ENCODE data around the gene IL11RA.

The IL11RA gene

DNA sequence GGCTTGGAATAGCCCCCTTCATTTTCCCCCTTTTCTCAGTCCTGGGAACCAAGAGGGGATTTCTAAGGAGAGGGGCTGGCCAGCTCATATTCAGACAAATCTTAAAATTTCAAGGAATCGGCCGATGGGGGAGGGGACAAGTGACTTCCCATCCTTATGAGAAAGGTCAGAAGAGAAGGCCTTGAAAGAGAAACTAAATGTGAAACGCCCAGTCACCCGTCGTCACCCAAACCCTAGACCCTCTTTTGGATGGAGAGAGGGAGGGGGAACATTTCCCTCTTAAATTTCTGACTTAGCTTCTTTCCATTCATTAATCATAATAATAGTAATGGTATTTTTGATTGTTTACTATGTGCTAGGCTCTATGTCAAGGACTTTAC lies 39.9 kb downstream of the IL11RA start:
- H3K4me1 ChIP-seq (ENCODE audit: low read depth, poor library complexity, severe bottlenecking): no peaks in the 10 kb centered on the region
- H3K27me3 ChIP-seq (ENCODE audit: insufficient read depth, low read depth): no peaks in the 10 kb centered on the region
- TF ChIP-seq, protein P1, sequence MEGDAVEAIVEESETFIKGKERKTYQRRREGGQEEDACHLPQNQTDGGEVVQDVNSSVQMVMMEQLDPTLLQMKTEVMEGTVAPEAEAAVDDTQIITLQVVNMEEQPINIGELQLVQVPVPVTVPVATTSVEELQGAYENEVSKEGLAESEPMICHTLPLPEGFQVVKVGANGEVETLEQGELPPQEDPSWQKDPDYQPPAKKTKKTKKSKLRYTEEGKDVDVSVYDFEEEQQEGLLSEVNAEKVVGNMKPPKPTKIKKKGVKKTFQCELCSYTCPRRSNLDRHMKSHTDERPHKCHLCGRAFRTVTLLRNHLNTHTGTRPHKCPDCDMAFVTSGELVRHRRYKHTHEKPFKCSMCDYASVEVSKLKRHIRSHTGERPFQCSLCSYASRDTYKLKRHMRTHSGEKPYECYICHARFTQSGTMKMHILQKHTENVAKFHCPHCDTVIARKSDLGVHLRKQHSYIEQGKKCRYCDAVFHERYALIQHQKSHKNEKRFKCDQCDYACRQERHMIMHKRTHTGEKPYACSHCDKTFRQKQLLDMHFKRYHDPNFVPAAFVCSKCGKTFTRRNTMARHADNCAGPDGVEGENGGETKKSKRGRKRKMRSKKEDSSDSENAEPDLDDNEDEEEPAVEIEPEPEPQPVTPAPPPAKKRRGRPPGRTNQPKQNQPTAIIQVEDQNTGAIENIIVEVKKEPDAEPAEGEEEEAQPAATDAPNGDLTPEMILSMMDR (conservative IDR thresholded peaks at IDR 0.05; ENCODE audit: low read depth, low read length): no peak
- H3K79me2 ChIP-seq (ENCODE audit: insufficient read depth, low read depth): no peaks in the 10 kb centered on the region
- H3K27ac ChIP-seq: no peak overlapping the region
- H4K20me1 ChIP-seq (ENCODE audit: insufficient read depth): no peaks in the 10 kb centered on the region
- H2AFZ ChIP-seq (ENCODE audit: low read depth): no peak overlapping the region
- no peak overlapping the region for H3K4me2 ChIP-seq
- H3K36me3 ChIP-seq (ENCODE audit: insufficient read depth): no peaks in the 10 kb centered on the region
- no peak overlapping the region for H3K9ac ChIP-seq
- H3K4me3 ChIP-seq (IDR thresholded peaks at IDR 0.05; ENCODE audit: insufficient read depth, low read depth, low read length): no peak overlapping the region

DNA sequence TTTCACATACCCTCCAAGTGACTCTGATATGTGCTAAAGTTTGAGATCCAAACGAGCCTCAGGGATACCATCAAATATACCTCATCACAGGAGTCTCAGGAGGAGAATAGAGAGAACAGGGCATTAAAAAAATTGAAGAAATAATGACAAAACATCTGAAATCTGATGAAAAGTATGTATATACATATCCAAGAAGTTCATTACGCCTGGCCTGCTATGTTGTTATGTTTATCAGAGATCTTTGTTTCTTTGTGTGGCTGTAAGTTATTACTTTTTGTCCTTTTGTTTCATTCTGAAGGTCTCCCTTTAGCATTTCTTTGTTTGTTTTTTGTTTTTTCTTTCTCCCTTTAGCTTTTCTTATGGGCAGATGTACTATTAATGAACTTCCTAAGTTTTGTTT lies 41.6 kb downstream of the IL11RA start:
- H3K9ac ChIP-seq: no peak overlapping the region

DNA sequence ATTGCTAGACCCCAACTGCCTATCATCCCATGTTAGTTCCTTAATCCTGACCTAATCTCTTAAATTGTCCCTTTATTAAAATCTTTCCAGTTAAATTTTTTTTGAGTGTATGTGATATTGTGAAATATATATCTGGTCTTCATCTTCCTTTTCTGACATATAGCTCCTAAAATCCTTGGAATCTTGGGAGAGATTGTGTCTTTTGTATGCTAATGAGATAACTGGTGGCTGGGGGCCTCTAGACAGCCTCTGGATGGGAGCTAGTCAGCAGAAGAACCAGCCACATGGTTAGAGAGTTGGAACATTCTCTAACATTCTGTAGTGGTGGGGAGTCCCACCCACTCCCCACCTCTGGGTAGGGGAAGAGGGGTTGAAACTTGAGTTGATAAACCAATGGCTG lies 42.8 kb downstream of the IL11RA start:
- Histone ChIP-seq H3K79me2 (ENCODE audit: insufficient read depth, low read depth) (no peaks in the 10 kb centered on the region), H3K9ac (no peak overlapping the region), H4K20me1 (ENCODE audit: insufficient read depth) (no peaks in the 10 kb centered on the region), H3K4me2 (no peak overlapping the region), H3K4me3 (IDR thresholded peaks at IDR 0.05; ENCODE audit: insufficient read depth, low read depth, low read length) (no peak overlapping the region), H2AFZ (ENCODE audit: low read depth) (no peak overlapping the region), H3K27ac (no peak overlapping the region), H3K27me3 (ENCODE audit: insufficient read depth, low read depth) (no peaks in the 10 kb centered on the region), H3K36me3 (ENCODE audit: insufficient read depth) (no peaks in the 10 kb centered on the region), H3K4me1 (ENCODE audit: low read depth, poor library complexity, severe bottlenecking) (no peaks in the 10 kb centered on the region)
- TF ChIP-seq, protein P1 (conservative IDR thresholded peaks at IDR 0.05; ENCODE audit: low read depth, low read length): no peak

More for the DNA sequence above, 41.6 kb downstream of the IL11RA start:
- no peak overlapping the region for H2AFZ ChIP-seq (ENCODE audit: low read depth)
- TF ChIP-seq, protein P1 (conservative IDR thresholded peaks at IDR 0.05; ENCODE audit: low read depth, low read length): no peak
- no peak overlapping the region for H3K4me2 ChIP-seq
- H3K4me3 ChIP-seq (IDR thresholded peaks at IDR 0.05; ENCODE audit: insufficient read depth, low read depth, low read length): no peak overlapping the region
- H3K27me3 ChIP-seq (ENCODE audit: insufficient read depth, low read depth): no peaks in the 10 kb centered on the region
- H3K4me1 ChIP-seq (ENCODE audit: low read depth, poor library complexity, severe bottlenecking): no peaks in the 10 kb centered on the region
- H3K36me3 ChIP-seq (ENCODE audit: insufficient read depth): no peaks in the 10 kb centered on the region
- H3K27ac ChIP-seq: no peak overlapping the region
- no peaks in the 10 kb centered on the region for H4K20me1 ChIP-seq (ENCODE audit: insufficient read depth)
- H3K79me2 ChIP-seq (ENCODE audit: insufficient read depth, low read depth): no peaks in the 10 kb centered on the region

DNA sequence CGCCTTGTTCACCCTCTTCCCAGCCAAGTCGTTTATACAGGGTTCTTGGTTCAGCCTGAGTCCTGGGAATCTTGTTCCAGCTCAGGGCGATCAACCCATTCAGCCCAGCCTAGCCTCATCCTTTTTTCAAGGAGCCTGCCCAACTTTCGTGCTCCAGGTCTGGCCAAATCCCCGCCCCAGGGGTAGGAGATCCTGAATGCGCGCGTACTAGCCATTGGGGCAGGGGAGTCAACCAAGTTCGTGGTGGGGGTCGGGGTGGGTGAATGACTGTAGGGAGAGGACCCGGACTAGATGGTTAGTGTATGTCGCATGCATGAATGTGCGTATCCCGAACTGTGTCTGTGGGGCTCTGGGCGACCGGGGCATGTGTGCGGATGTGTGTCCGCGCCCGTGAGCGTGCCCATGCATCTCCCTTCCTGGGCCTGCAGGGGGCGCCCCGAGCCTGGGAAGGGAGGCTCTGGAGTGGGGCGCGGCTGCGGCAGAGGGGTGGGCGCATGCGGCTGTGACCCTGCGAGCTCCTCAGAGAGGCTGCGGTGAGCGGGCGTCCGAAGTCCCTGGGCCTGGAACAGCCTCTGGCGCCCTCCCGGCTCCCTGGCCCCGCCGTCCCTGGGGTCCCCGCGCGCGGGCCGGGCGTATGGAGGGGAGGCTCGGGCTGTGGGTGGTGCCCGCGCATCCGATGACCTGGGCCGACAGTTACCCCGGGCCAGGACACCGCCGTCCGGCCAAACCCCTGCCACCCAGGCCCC lies 49.2 kb downstream of the IL11RA start:
- Histone ChIP-seq H3K4me2 (peak overlapping the region; percentile 83), H3K27me3 (ENCODE audit: insufficient read depth, low read depth) (no peaks in the 10 kb centered on the region), H3K79me2 (ENCODE audit: insufficient read depth, low read depth) (no peaks in the 10 kb centered on the region), H4K20me1 (ENCODE audit: insufficient read depth) (no peaks in the 10 kb centered on the region), H3K36me3 (ENCODE audit: insufficient read depth) (no peaks in the 10 kb centered on the region), H3K27ac (no peak overlapping the region), H2AFZ (ENCODE audit: low read depth) (peak overlapping the region; percentile 92), H3K4me1 (ENCODE audit: low read depth, poor library complexity, severe bottlenecking) (peaks cover 4% of the 10 kb centered on the region), H3K9ac (no peak overlapping the region; the same call in 1 of the 2 replicates), H3K4me3 (IDR thresholded peaks at IDR 0.05; ENCODE audit: insufficient read depth, low read depth, low read length) (no peak overlapping the region)
- TF ChIP-seq, protein P1 (conservative IDR thresholded peaks at IDR 0.05; ENCODE audit: low read depth, low read length): peak; percentile 73
